Duodenal mucosa (tissue), 2 donors: ENCODE results near the gene IFI35.
"Not testable (repeated sequence)": the region's sequence is repeated elsewhere in the genome, so short reads cannot be mapped to it uniquely, and the experiment has no call there.

Source experiments
- H3K27ac ChIP-seq: one replicate; pipeline ENCODE4 v1.7.0; 2013; ENCODE audit warnings: low read depth, low read length
- H3K27me3 ChIP-seq, 2 donors: one replicate each; pipeline ENCODE4 v1.7.0; 2013; ENCODE audit warnings: low read length in 2 of 2, control low read depth in 1 of 2; ENCODE audit not compliant: insufficient read depth in 2 of 2, control insufficient read depth in 1 of 2
- H3K36me3 ChIP-seq, 2 donors: one replicate each; pipeline ENCODE4 v1.7.0; 2013; ENCODE audit warnings: low read length in 2 of 2, control low read depth in 1 of 2; ENCODE audit not compliant: insufficient read depth in 2 of 2, control insufficient read depth in 1 of 2
- H3K4me1 ChIP-seq, 2 donors: one replicate each; pipeline ENCODE4 v1.7.0; 2013; ENCODE audit warnings: low read length in 2 of 2, control low read depth in 1 of 2; ENCODE audit not compliant: insufficient read depth in 2 of 2, control insufficient read depth in 1 of 2
- H3K4me3 ChIP-seq, 2 donors: one replicate each; pipeline ENCODE4 v1.7.0; 2013; ENCODE audit warnings: low read length in 2 of 2, low read depth in 1 of 2
- H3K9ac ChIP-seq, 2 donors: one replicate each; pipeline ENCODE4 v1.7.0; 2013; ENCODE audit warnings: low read length in 2 of 2, low read depth in 1 of 2
- H3K9me3 ChIP-seq, 2 donors: one replicate each; pipeline ENCODE4 v1.7.0; 2013; ENCODE audit warnings: low read length in 2 of 2, control low read depth in 1 of 2; ENCODE audit not compliant: control insufficient read depth in 1 of 2

Gene IFI35

DNA sequence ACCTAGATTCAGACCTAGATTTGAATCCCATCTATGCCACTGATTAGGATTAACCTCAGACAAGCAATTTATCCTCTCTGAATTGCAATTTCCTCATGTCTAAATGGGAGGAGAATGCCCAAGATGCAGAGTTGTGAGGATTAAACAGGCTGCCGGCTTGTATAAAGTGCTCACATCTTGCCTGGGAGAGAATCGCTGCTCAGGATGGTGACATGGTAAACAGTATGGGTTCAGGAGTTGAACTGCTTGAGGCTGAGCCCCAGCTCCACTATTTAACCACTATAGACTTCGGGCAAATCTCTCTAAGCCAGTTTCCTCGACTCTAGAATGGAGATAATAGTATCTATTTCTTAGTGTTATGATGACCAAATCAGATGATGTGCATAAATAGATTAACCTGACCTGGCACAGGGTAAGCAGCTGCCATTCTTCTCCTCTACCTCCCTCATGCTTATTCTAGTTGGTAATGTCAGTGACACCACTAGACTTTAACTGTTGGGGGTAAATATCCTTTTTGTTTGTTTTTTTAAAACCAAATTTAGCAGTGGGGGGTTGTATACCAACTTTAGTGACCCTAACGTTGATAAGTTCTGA, 9.1 kb upstream of the IFI35 start:
- no peaks in the 10 kb centered on the region for H3K27me3 ChIP-seq
- H3K27ac ChIP-seq = peak overlapping the region; percentile 22
- peaks cover 19 to 27% of the 10 kb centered on the region in 2 donors for H3K4me1 ChIP-seq
- H3K36me3 ChIP-seq = peaks cover 24 to 36% of the 10 kb centered on the region in 2 donors
- peak overlapping the region; percentile 24 to 55 for H3K4me3 ChIP-seq
- peak overlapping the region; percentile 0 to 39 for H3K9ac ChIP-seq
- H3K9me3 ChIP-seq = no peaks in the 10 kb centered on the region

- Histone ChIP-seq H3K4me1 (peaks cover 19 to 27% of the 10 kb centered on the region in 2 donors), H3K4me3 (peak within 1 kb of the TSS; percentile 96 to 97), H3K36me3 (peaks cover 17 to 36% of the 10 kb centered on the region in 2 donors), H3K9ac (peak within 1 kb of the TSS; percentile 95 to 97), H3K9me3 (no peaks in the 10 kb centered on the region), H3K27me3 (no peaks in the 10 kb centered on the region), H3K27ac (peak within 1 kb of the TSS; percentile 90)
These were observed 8.3 kb upstream of the IFI35 start, which contains the start of gene RPL27 for GRCh38 chr17:42997984-42998938. Gene RPL27, plus strand, starts transcription at chr17:42998419. Its CDS starts 332 bp downstream, at chr17:42998751.

- no peaks in the 10 kb centered on the region for H3K9me3 ChIP-seq
- H3K36me3 ChIP-seq = peaks cover 19 to 36% of the 10 kb centered on the region in 2 donors
- H3K27ac ChIP-seq = peak overlapping the region; percentile 90
- H3K9ac ChIP-seq = peak overlapping the region; percentile 95 to 97
- peak overlapping the region; percentile 96 to 97 for H3K4me3 ChIP-seq
- no peaks in the 10 kb centered on the region for H3K27me3 ChIP-seq
- peaks cover 19 to 27% of the 10 kb centered on the region in 2 donors for H3K4me1 ChIP-seq
These were observed 7.5 kb upstream of the IFI35 start for GRCh38 chr17:42999003-42999525.

DNA sequence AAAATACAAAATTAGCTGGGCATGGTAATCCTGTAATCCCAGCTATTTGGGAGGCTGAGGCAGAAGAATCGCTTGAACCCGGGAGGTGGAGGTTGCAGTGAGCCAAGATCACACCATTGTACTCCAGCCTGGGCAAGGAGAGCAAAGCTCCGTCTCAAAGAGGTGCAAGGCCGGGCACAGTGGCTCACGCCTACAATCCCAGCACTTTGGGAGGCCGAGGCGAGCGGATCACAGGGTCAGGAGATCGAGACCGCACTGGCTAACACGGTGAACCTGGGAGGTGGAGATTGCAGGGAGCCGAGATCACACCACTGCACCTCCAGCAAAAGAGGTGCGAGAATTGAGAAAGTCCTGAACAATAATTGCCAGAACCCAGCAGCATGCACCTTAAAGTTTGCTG, 5.7 kb upstream of the IFI35 start:
- H3K4me1 ChIP-seq = peaks cover 19 to 27% of the 10 kb centered on the region in 2 donors
- not testable (repeated sequence) for H3K27me3 ChIP-seq, H3K27ac ChIP-seq, H3K9me3 ChIP-seq, H3K4me3 ChIP-seq
- peak overlapping the region in 1 of 2 donors; percentile 18 for H3K9ac ChIP-seq
- peaks cover 19 to 36% of the 10 kb centered on the region in 2 donors for H3K36me3 ChIP-seq

- H3K27ac ChIP-seq = no peak overlapping the region
- H3K36me3 ChIP-seq = peaks cover 19 to 36% of the 10 kb centered on the region in 2 donors
- no peak overlapping the region for H3K9ac ChIP-seq
- no peak overlapping the region for H3K4me3 ChIP-seq
- peaks cover 11 to 16% of the 10 kb centered on the region in 2 donors for H3K4me1 ChIP-seq
- H3K9me3 ChIP-seq = no peaks in the 10 kb centered on the region
- no peaks in the 10 kb centered on the region for H3K27me3 ChIP-seq
These were observed 2.9 kb upstream of the IFI35 start for GRCh38 chr17:43003542-43004172.

DNA sequence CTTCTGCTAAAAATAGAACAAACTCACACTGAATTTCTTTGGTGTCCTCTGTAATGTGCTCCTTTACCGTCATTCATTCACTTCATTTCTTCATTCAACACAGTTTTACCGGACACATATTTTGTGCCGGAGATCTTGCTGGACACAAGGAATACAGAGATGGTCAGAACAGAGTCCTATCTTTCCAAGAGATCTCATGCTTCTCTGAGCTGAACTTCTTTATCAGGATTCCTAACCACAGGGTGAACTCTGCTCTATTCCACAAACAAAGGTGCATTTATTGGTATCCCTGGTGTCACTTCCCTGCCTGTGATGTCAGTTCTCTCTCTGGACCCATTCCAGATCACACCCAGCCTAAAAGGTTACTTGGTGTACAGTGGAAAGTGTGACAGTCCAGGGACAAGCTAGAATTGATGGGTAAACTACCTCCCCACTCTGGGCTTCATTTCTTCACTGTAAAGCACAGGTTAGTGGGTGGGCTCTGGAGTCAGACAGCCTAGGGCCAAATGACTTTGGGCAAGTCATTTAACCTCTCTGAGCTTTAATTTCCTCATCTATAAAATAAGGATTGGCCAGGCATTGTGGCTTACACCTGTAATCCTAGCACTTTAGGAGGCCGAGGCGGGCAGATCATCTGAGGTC, 4.2 kb downstream of the IFI35 start:
- Histone ChIP-seq H3K4me1 (peaks cover 19% of the 10 kb centered on the region in 2 donors), H3K36me3 (peaks cover 23 to 27% of the 10 kb centered on the region in 2 donors), H3K27ac (peak overlapping the region; percentile 7), H3K4me3 (no peak overlapping the region), H3K9me3 (no peaks in the 10 kb centered on the region), H3K9ac (peak overlapping the region in 1 of 2 donors; percentile 13), H3K27me3 (no peaks in the 10 kb centered on the region)

- H3K4me1 ChIP-seq = peaks cover 24 to 26% of the 10 kb centered on the region in 2 donors
- H3K9ac ChIP-seq = peak overlapping the region in 1 of 2 donors; percentile 34
- H3K9me3 ChIP-seq = no peaks in the 10 kb centered on the region
- no peak overlapping the region for H3K4me3 ChIP-seq
- no peak overlapping the region for H3K27ac ChIP-seq
- peaks cover 30 to 33% of the 10 kb centered on the region in 2 donors for H3K36me3 ChIP-seq
- H3K27me3 ChIP-seq = no peaks in the 10 kb centered on the region
These were observed 5.3 kb downstream of the IFI35 start for GRCh38 chr17:43011728-43012472.

GRCh38 chr17:43013296-43013695, 6.7 kb downstream of the IFI35 start:
- Histone ChIP-seq H3K9ac (no peak overlapping the region), H3K9me3 (no peaks in the 10 kb centered on the region), H3K27ac (no peak overlapping the region), H3K36me3 (peaks cover 30 to 34% of the 10 kb centered on the region in 2 donors), H3K4me3 (no peak overlapping the region), H3K27me3 (no peaks in the 10 kb centered on the region), H3K4me1 (peaks cover 24 to 29% of the 10 kb centered on the region in 2 donors)

- H3K9ac ChIP-seq = no peak overlapping the region
- H3K4me3 ChIP-seq = no peak overlapping the region
- H3K9me3 ChIP-seq = no peaks in the 10 kb centered on the region
- peaks cover 24 to 36% of the 10 kb centered on the region in 2 donors for H3K4me1 ChIP-seq
- peaks cover 30 to 37% of the 10 kb centered on the region in 2 donors for H3K36me3 ChIP-seq
- H3K27ac ChIP-seq = no peak overlapping the region
- no peaks in the 10 kb centered on the region for H3K27me3 ChIP-seq
These were observed 7.5 kb downstream of the IFI35 start for GRCh38 chr17:43014020-43014648.
